D721Med (cell line): ENCODE results near the gene RBFA.

Source experiments
- DNase-seq: peaks from one replicate; pipeline ENCODE4 v3.0.0; 2011; ENCODE audit warnings: low spot score; ENCODE audit not compliant: insufficient read length
- FAIRE-seq: peaks from 2 replicates; lab custom pipeline; 2011; peaks lifted over from hg19 to GRCh38; lab: Jason Lieb, UNC
- TF ChIP-seq, protein P1 (sequence below): IDR thresholded peaks from 2 replicates; pipeline ENCODE4 v1.5.1; 2012; ENCODE audit warnings: mild to moderate bottlenecking, control low read depth; ENCODE audit not compliant: insufficient read depth; ENCODE audit errors: missing control alignments

The RBFA gene

DNA sequence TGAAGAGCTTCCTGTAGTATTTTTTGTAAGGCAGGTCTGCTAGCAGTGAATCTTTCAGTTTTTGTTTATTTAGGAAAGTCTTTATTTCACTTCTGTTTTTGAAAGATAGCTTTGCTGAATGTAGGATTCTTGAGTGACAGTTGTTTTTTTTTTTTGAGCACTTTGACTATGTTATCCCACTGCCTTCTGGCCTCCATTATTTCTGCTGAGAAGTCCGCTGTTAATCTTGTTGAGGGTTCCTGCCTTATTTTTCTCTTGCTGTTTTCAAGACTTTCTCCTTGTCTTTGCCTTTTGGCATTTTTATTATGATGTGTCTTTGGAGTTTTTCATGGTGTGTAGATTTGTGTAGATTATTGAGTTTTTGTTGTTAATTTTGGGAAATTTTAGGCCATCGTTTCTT is 21.9 kb downstream of the RBFA start:
- TF ChIP-seq, protein P1, sequence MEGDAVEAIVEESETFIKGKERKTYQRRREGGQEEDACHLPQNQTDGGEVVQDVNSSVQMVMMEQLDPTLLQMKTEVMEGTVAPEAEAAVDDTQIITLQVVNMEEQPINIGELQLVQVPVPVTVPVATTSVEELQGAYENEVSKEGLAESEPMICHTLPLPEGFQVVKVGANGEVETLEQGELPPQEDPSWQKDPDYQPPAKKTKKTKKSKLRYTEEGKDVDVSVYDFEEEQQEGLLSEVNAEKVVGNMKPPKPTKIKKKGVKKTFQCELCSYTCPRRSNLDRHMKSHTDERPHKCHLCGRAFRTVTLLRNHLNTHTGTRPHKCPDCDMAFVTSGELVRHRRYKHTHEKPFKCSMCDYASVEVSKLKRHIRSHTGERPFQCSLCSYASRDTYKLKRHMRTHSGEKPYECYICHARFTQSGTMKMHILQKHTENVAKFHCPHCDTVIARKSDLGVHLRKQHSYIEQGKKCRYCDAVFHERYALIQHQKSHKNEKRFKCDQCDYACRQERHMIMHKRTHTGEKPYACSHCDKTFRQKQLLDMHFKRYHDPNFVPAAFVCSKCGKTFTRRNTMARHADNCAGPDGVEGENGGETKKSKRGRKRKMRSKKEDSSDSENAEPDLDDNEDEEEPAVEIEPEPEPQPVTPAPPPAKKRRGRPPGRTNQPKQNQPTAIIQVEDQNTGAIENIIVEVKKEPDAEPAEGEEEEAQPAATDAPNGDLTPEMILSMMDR: no peak
- FAIRE-seq (no peak), DNase-seq (no peak)

DNA sequence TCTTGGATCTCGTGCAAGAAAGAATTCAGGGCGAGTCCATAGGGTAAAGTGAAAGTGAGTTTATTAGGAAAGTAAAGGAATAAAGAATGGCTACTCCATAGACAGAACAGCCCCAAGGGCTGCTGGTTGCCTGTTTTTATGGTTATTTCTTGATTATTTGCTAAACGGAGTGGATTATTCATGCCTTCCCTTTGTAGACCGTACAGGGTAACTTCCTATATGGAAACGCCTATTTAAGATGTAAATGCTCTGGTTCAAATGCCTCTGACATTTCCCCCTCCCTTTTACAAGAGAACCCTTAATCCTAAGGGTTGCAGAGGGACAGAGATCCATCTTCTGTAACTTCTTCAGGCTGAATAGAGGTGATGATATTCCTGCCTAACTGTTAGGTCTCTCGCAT is 25.7 kb downstream of the RBFA start:
- TF ChIP-seq, protein P1: no peak
- FAIRE-seq (peak; percentile 46), DNase-seq (no peak)

DNA sequence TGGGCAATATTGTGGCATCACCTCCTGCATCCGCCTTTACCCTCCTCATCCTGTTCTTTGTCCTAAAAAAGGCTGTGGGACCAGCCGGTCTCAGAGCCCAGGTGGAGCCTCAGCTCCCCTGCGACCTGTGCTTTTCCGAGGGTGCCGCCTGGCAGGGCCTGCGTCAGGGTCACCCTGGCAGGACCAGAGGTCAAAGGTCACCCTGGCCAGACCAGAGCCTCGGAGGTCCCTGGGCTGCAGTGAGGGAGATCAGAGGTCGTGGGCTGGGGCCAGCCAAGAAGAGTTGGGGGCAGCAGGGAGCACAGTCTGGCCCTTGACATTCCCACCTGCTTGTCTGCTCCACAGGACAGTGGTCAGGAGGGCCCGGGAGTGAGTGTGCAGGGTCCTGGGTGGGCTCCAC is 31.5 kb downstream of the RBFA start:
- DNase-seq (no peak), FAIRE-seq (no peak)
- TF ChIP-seq, protein P1: no peak

DNA sequence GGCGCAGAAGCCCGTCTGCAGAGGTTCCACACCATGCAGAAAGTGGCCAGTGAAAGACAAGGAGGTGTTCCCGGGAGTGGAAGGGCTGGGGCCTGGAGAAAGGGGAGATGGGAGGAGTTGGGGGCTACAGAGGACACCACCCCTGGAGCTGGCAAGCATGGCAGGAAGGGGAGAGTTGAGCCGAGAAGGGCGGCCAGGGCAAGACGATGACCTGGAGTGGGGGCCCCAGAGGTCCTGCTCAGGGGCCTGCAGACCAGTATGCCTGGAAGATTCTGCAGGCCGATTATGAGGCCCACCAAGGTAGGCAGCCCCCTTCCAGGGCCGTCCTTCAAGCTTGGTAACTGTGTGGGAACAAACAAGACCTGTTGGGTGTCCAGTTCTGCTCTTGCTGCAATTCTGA is 33.1 kb downstream of the RBFA start:
- DNase-seq (peak; percentile 12), FAIRE-seq (no peak)
- TF ChIP-seq, protein P1: no peak

DNA sequence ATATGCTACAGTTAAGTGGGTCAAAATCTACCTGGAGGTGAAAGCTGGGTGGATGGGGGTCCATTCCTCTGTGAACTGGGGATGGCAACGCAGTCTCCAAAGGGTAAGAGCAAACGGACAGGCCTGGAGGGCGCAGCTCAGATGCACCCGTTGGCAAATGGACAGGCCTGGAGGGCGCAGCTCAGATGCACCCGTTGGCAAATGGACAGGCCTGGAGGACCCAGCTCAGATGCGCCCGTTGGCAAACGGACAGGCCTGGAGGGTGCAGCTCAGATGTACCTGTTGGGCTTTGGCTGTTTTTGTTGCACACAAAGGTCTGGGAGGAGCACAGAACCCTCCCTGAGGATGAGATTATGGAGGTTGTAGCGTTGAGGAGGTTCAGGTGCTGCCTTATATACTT is 33.7 kb downstream of the RBFA start:
- DNase-seq (no peak), FAIRE-seq (no peak)
- TF ChIP-seq, protein P1: no peak

DNA sequence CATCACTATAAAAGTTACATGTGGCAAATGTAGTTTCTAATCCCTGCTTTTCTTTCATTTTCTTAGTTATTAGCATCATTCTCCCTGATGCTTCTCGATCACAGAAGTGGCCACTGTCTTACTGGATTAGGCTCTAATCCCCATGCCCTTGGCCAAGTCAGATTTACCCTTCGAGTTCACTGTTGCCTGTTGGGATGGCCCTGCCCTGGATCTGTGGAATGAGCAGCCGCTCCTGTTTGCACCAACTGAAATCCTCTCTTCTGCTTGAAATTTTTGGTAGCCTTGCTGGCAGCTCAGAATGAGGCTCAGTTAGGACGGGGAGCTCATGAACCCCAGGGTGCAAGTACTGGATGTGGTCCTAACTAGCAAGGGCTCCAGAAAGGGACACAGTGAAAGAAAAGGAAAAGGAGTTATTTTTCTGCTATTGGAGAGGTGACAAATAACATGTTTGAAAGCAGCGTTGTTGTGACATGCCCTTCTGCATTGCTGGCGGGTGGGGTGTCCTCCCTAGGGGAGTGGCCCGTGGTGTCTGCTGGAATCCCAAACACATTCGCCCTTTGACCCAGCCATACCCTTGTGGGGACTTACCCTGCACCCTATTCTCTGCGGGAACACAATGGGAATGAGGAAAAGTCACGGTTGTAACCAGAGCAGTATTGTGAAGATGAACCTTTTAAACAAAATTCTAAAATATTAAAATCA is 34.5 kb downstream of the RBFA start:
- FAIRE-seq (peak; percentile 94), DNase-seq (peak; percentile 21)
- TF ChIP-seq, protein P1: no peak

DNA sequence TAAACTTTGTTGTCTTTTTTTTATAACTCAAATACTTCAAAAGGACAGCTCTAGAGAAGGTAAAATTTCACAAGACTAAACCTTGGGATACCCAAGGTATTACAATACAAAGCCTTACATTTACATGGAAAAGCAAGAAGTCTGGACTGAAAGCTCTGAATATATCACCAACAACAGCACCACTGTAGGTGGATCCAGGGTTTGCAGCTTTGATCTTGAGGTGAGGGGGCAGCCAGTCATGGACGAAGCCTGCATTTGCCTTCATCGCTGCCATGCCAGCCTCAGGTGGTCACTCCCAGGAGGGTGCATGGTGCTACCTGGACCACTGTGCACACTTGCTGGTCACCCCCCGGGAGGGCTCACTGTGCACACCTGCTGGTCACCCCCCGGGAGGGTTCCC is 36.6 kb downstream of the RBFA start:
- FAIRE-seq (no peak), DNase-seq (no peak)
- TF ChIP-seq, protein P1: no peak
